Activated CD4-positive, alpha-beta T cell treated with anti-CD3 and anti-CD28 coated beads, Interleukin-2, amount 10 ng/mL, durations not matched to agents 7 days and 5 days (primary cell): ENCODE measurements around the gene MAST1. TPM values are rescaled to one million over a fixed set of nuclear protein-coding genes. Genes with fewer than 3 reads are reported as not detected.
"Not testable (repeated sequence)": the region's sequence is repeated elsewhere in the genome, so short reads cannot be mapped to it uniquely, and the experiment has no call there.

Source experiments
- CTCF ChIA-PET: fragments of 350-600 bp; sonication (Branson Sonifier 250); formaldehyde crosslinking; loops from one replicate; lab custom pipeline; 2021; ENCODE audit warnings: antibody characterized with exemption; lab: Charles Lee
- POLR2A ChIA-PET: fragments of 350-600 bp; sonication (Branson Sonifier 250); formaldehyde crosslinking; loops from one replicate; lab custom pipeline; 2021; ENCODE audit warnings: antibody characterized with exemption; lab: Charles Lee
- DNase-seq: peaks from one replicate; pipeline ENCODE4 v3.0.0-alpha.2; 2020
- H3K27ac Mint-ChIP-seq: one replicate; pipeline ENCODE4 v1.8.0; 2021; ENCODE audit warnings: mild to moderate bottlenecking, moderate library complexity, mixed read lengths
- H3K27me3 Mint-ChIP-seq: one replicate; pipeline ENCODE4 v1.8.0; 2021; ENCODE audit warnings: mixed read lengths
- H3K36me3 Mint-ChIP-seq: one replicate; pipeline ENCODE4 v1.8.0; 2021; ENCODE audit warnings: low read depth, mixed read lengths
- H3K4me1 Mint-ChIP-seq: one replicate; pipeline ENCODE4 v1.8.0; 2021; ENCODE audit warnings: mixed read lengths
- H3K4me3 Mint-ChIP-seq: one replicate; pipeline ENCODE4 v1.8.0; 2021; ENCODE audit warnings: mild to moderate bottlenecking, moderate library complexity, mixed read lengths
- H3K9me3 Mint-ChIP-seq: one replicate; pipeline ENCODE4 v1.8.0; 2021; ENCODE audit warnings: mixed read lengths
- total RNA-seq, 2 experiments: library from RNA; stranded (reverse); gene quantifications; one replicate each; pipeline ENCODE4 v1.2.3, GENCODE V29; 2021

MAST1 gene
- total RNA-seq, 2 experiments from 2014 or later, result 0.35 to 0.67 TPM

DNA sequence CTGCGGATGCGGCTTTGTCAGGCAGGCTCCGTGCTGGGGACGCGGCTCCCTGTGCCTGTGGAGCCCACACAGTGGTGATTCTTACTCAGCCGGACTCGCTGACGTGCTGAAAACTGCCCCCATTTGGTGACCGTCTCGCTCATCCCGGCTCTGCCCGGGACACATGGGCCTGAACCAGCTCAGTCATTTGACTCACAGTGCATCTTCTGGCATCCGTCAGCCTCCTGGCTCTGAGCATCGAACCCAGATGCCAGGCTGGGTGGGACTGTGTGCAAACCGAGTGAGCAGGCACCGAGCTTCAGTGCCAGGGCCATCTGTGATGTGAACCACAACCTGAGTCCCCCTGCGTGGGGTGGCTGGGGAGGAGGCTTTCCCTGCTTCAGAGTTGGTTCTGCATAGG is 58.1 kb downstream of the MAST1 start:
- no peak for DNase-seq
- H3K9me3 Mint-ChIP-seq, result no peaks in the 10 kb centered on the region
- ChIA-PET CTCF (interaction anchor here (1.2 to 2.0 kb wide), 2 partner anchors 12 to 69 kb away, joined by 3 to 8 read pairs; no protein-coding TSS in a partner anchor), POLR2A (no interaction called here)
- peaks cover 14% of the 10 kb centered on the region for H3K4me1 Mint-ChIP-seq
- H3K36me3 Mint-ChIP-seq, result peaks cover 12% of the 10 kb centered on the region
- H3K27me3 Mint-ChIP-seq, result no peaks in the 10 kb centered on the region
- no peak overlapping the region for H3K27ac Mint-ChIP-seq
- no peak overlapping the region for H3K4me3 Mint-ChIP-seq

- no peak for DNase-seq
- peaks cover 5% of the 10 kb centered on the region for H3K36me3 Mint-ChIP-seq
- POLR2A ChIA-PET, result no interaction called here
These were observed 61.7 kb downstream of the MAST1 start for GRCh38 chr19:12899891-12900518.

GRCh38 chr19:12907166-12907565 is 68.9 kb downstream of the MAST1 start:
- no peaks in the 10 kb centered on the region for H3K36me3 Mint-ChIP-seq
- H3K4me1 Mint-ChIP-seq, result no peaks in the 10 kb centered on the region
- no peak overlapping the region for H3K4me3 Mint-ChIP-seq
- no peaks in the 10 kb centered on the region for H3K27me3 Mint-ChIP-seq
- H3K27ac Mint-ChIP-seq, result no peak overlapping the region
- no peak for DNase-seq
- ChIA-PET POLR2A (interaction anchor here (0.5 kb wide), 1 partner anchor 58 kb away, joined by 3 read pairs; no protein-coding TSS in a partner anchor), CTCF (interaction anchor here (0.8 to 2.0 kb wide), 4 partner anchors 10 to 154 kb away, joined by 3 to 8 read pairs (median 4); no protein-coding TSS in a partner anchor)
- no peaks in the 10 kb centered on the region for H3K9me3 Mint-ChIP-seq

More at GRCh38 chr19:12899891-12900518, 61.7 kb downstream of the MAST1 start:
- CTCF ChIA-PET, result interaction anchor here (1.1 to 1.6 kb wide), 3 partner anchors 12 to 65 kb away, joined by 4 to 7 read pairs (median 4); no protein-coding TSS in a partner anchor
- Mint-ChIP-seq H3K4me3 (no peak overlapping the region), H3K27ac (no peak overlapping the region), H3K4me1 (peaks cover 3% of the 10 kb centered on the region), H3K27me3 (no peaks in the 10 kb centered on the region), H3K9me3 (no peaks in the 10 kb centered on the region)

GRCh38 chr19:12912571-12912970 is 74.3 kb downstream of the MAST1 start:
- POLR2A ChIA-PET, result no interaction called here
- no peak for DNase-seq
- no peaks in the 10 kb centered on the region for H3K36me3 Mint-ChIP-seq
- H3K9me3 Mint-ChIP-seq, result no peaks in the 10 kb centered on the region
- no peak overlapping the region for H3K4me3 Mint-ChIP-seq
- peaks cover 25% of the 10 kb centered on the region for H3K4me1 Mint-ChIP-seq
- CTCF ChIA-PET, result interaction anchor here (1.1 to 3.5 kb wide), 2 partner anchors 12 to 28 kb away, joined by 4 to 16 read pairs; no protein-coding TSS in a partner anchor
- no peaks in the 10 kb centered on the region for H3K27me3 Mint-ChIP-seq
- H3K27ac Mint-ChIP-seq, result no peak overlapping the region

DNA sequence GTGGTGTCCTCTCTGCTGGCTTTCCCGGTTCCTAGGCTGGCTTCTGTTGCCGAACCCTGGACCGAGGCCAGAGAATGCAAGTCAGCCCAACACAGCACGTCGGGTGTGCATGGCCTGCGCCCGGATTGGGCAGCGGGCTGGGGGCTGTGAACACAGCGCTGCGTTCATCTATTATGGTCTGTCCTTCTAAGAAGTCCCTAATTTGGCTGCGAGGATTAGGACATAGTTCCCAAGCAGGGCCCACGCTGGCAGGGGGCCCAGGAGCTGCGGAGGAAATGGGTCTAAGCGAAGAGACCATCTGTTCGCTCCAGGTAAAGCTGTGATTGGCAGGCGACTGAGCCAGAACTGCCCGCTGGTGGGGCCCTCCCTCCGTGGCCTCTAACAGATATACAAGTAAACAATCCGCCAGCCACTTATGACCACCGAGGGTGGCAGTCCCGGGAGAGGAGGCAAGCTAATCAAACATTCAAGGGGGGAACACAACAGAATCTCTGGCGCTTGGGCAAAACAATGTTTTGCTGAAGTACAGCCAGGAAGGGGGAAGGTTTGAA is 74.8 kb downstream of the MAST1 start:
- no peaks in the 10 kb centered on the region for H3K9me3 Mint-ChIP-seq
- DNase-seq, result no peak
- H3K27me3 Mint-ChIP-seq, result no peaks in the 10 kb centered on the region
- H3K4me1 Mint-ChIP-seq, result peaks cover 25% of the 10 kb centered on the region
- ChIA-PET CTCF (interaction anchor here (0.7 to 3.5 kb wide), 6 partner anchors 8 to 161 kb away, joined by 4 to 16 read pairs (median 6); partner anchors contain the start of gene CALR), POLR2A (no interaction called here)
- H3K4me3 Mint-ChIP-seq, result no peak overlapping the region
- H3K27ac Mint-ChIP-seq, result peak overlapping the region; percentile 98
- no peaks in the 10 kb centered on the region for H3K36me3 Mint-ChIP-seq

- Mint-ChIP-seq H3K9me3 (peaks cover 3% of the 10 kb centered on the region), H3K36me3 (peaks cover 3% of the 10 kb centered on the region), H3K4me1 (peaks cover 32% of the 10 kb centered on the region), H3K27ac (peak overlapping the region; percentile 98), H3K4me3 (peak overlapping the region; percentile 59), H3K27me3 (peaks cover under 1% of the 10 kb centered on the region)
- ChIA-PET POLR2A (interaction anchor here (0.8 kb wide), 1 partner anchor 29 kb away, joined by 3 read pairs; no protein-coding TSS in a partner anchor), CTCF (interaction anchor here (0.6 to 3.5 kb wide), 10 partner anchors 9 to 1369 kb away, joined by 3 to 16 read pairs (median 4); partner anchors contain the start of gene CALR)
- DNase-seq, result peak; percentile 78
These were observed 75.8 kb downstream of the MAST1 start for GRCh38 chr19:12913851-12914690.

- H3K4me1 Mint-ChIP-seq, result peaks cover 42% of the 10 kb centered on the region
- H3K9me3 Mint-ChIP-seq, H3K27me3 Mint-ChIP-seq, DNase-seq, POLR2A ChIA-PET, H3K4me3 Mint-ChIP-seq, H3K36me3 Mint-ChIP-seq: not testable (repeated sequence)
- CTCF ChIA-PET, result interaction anchor here (0.7 kb wide), 1 partner anchor 35 kb away, joined by 3 read pairs; the partner anchor contains the start of gene DNASE2
- H3K27ac Mint-ChIP-seq, result peak overlapping the region; percentile 74
These were observed 77.5 kb downstream of the MAST1 start for GRCh38 chr19:12915860-12916259.

DNA sequence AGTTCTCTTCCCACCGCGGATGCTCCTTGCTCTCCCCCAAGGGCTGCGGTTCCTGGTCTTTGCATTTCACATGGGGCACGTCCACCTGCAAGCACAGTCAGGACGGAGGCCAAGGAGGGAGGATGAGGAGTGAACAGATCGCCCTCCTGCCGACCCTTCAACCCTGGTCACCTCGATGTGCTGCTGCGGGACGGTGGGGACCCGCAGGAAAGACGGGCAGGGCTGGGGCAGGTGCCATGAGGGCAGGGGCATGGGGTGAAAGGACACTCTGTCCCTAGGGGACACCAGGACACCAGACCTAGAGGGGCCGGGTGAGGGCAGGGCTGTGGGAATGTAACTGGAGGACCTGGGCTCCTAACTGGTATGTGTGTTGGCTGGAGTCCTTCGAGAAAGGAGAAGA is 79.9 kb downstream of the MAST1 start:
- CTCF ChIA-PET, result interaction anchor here (1.0 kb wide), 1 partner anchor 19 kb away, joined by 3 read pairs; no protein-coding TSS in a partner anchor

GRCh38 chr19:12921047-12921446 is 82.7 kb downstream of the MAST1 start:
- no peak for DNase-seq
- Mint-ChIP-seq H3K4me1 (peaks cover 20% of the 10 kb centered on the region), H3K9me3 (peaks cover 4% of the 10 kb centered on the region), H3K36me3 (peaks cover 36% of the 10 kb centered on the region), H3K4me3 (no peak overlapping the region), H3K27ac (peak overlapping the region; percentile 62), H3K27me3 (peaks cover 2% of the 10 kb centered on the region)
- ChIA-PET POLR2A (no interaction called here), CTCF (interaction anchor here (0.6 to 1.1 kb wide), 4 partner anchors 30 to 173 kb away, joined by 3 to 5 read pairs (median 3); partner anchors contain the start of gene GCDH)

More for the DNA sequence above, 79.9 kb downstream of the MAST1 start:
- H3K27me3 Mint-ChIP-seq, result peaks cover 2% of the 10 kb centered on the region
- H3K9me3 Mint-ChIP-seq, result peaks cover 4% of the 10 kb centered on the region
- peaks cover 19% of the 10 kb centered on the region for H3K36me3 Mint-ChIP-seq
- POLR2A ChIA-PET, result no interaction called here
- no peak for DNase-seq
- peak overlapping the region; percentile 95 for H3K27ac Mint-ChIP-seq
- peak overlapping the region; percentile 71 for H3K4me3 Mint-ChIP-seq
- peaks cover 42% of the 10 kb centered on the region for H3K4me1 Mint-ChIP-seq

DNA sequence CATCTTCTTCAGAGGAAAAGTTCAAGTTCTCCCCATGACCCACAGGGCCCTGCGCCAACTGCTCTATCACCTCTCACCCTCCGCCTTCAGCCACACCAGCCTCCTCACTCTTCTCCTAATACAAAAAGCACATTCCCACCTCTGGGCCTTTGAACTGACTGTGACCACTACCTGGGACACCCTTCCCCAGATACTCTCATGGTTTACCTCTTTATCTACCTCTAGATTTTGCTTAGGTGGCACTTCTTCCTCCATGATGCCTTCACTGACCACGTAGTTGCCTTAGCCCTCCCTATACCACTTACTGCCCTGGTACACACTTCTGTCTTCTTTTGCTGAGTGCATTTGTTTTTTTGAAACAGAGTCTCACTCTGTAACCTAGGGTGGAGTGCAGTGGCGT is 84.6 kb downstream of the MAST1 start:
- H3K4me3 Mint-ChIP-seq, result no peak overlapping the region
- DNase-seq, result no peak
- CTCF ChIA-PET, result interaction anchor here (1.9 kb wide), 1 partner anchor 10 kb away, joined by 7 read pairs; the partner anchor contains the start of gene FARSA
- peaks cover 4% of the 10 kb centered on the region for H3K9me3 Mint-ChIP-seq
- H3K4me1 Mint-ChIP-seq, result peaks cover 20% of the 10 kb centered on the region
- POLR2A ChIA-PET, result no interaction called here
- peaks cover 2% of the 10 kb centered on the region for H3K27me3 Mint-ChIP-seq
- H3K36me3 Mint-ChIP-seq, result peaks cover 48% of the 10 kb centered on the region
- peak overlapping the region; percentile 17 for H3K27ac Mint-ChIP-seq
